Caco-2 (cell line): Measurements from ENCODE around the gene NFATC4. TPM values are rescaled to one million over a fixed set of nuclear protein-coding genes. Genes with fewer than 3 reads are reported as not detected.

Experiments used
- BruUV-seq: library from RNA; stranded (reverse); fragments of 400-500 nt; replicated peaks from 2 replicates; lab custom pipeline; 2021; lab: Mats Ljungman, UMichigan
- CTCF ChIA-PET: fragments of 300-600 bp; sonication (Branson Sonifier 250); formaldehyde crosslinking; loops from one replicate; lab custom pipeline; 2022; ENCODE audit warnings: antibody characterized with exemption; lab: Charles Lee
- POLR2A ChIA-PET: fragments of 300-600 bp; sonication (Branson Sonifier 250); formaldehyde crosslinking; loops from one replicate; lab custom pipeline; 2022; ENCODE audit warnings: antibody characterized with exemption; lab: Charles Lee
- DNase-seq, 2 experiments: peaks; one replicate each; pipeline versions ENCODE4 v3.0.0 to v3.0.0-alpha.2; 2020 to 2022
- H3K27me3 ChIP-seq: replicated peaks from 2 replicates; pipeline ENCODE4 v1.6.0; 2011; ENCODE audit warnings: low read length; ENCODE audit not compliant: control insufficient read depth, insufficient read depth
- H3K36me3 ChIP-seq: 2 replicates; pipeline ENCODE4 v1.5.1; 2011; ENCODE audit warnings: low read length; ENCODE audit not compliant: control insufficient read depth, insufficient read depth
- H3K4me1 ChIP-seq: fragments of 250-450 bp; sonication (Bioruptor Pico); 2 replicates; pipeline ENCODE4 v1.5.1; 2020; ENCODE audit warnings: mild to moderate bottlenecking
- H3K4me3 ChIP-seq: 2 replicates; pipeline ENCODE4 v1.5.1; 2011; ENCODE audit warnings: low read depth, mild to moderate bottlenecking, control low read depth, low read length
- H3K9me3 ChIP-seq: fragments of 250-450 bp; sonication (Bioruptor Pico); 2 replicates; pipeline ENCODE4 v1.5.1; 2020; ENCODE audit warnings: mild to moderate bottlenecking, moderate library complexity
- H3K27ac Mint-ChIP-seq: one replicate; pipeline ENCODE4 v1.8.0; 2022; ENCODE audit warnings: mixed read lengths; ENCODE audit not compliant: unreplicated experiment
- H3K27me3 Mint-ChIP-seq: one replicate; pipeline ENCODE4 v1.8.0; 2022; ENCODE audit warnings: mixed read lengths; ENCODE audit not compliant: insufficient read depth, unreplicated experiment
- H3K36me3 Mint-ChIP-seq: one replicate; pipeline ENCODE4 v1.8.0; 2022; ENCODE audit warnings: mild to moderate bottlenecking, mixed read lengths; ENCODE audit not compliant: insufficient read depth, unreplicated experiment
- H3K4me1 Mint-ChIP-seq: one replicate; pipeline ENCODE4 v1.8.0; 2022; ENCODE audit warnings: low read depth, mixed read lengths; ENCODE audit not compliant: unreplicated experiment
- H3K4me3 Mint-ChIP-seq: one replicate; pipeline ENCODE4 v1.8.0; 2022; ENCODE audit warnings: mild to moderate bottlenecking, moderate library complexity, mixed read lengths; ENCODE audit not compliant: unreplicated experiment
- H3K9me3 Mint-ChIP-seq: one replicate; pipeline ENCODE4 v1.8.0; 2022; ENCODE audit warnings: mixed read lengths; ENCODE audit not compliant: unreplicated experiment
- CTCF ChIP-seq, 2 experiments: fragments of 200-600 bp in 1 of 2; IDR thresholded peaks; 1 replicate in 1 of 2; 2 replicates in 1 of 2; pipeline versions ENCODE4 v1.5.1 to v1.8.0; 2011 to 2022; ENCODE audit warnings: antibody characterized with exemption in 1 of 2, control low read depth in 1 of 2, inconsistent platforms in 1 of 2, low read depth in 1 of 2, low read length in 1 of 2, mild to moderate bottlenecking in 1 of 2, moderate library complexity in 1 of 2; ENCODE audit not compliant: insufficient read depth in 1 of 2, severe bottlenecking in 1 of 2, unreplicated experiment in 1 of 2
- intact Hi-C: fragments of 100-400 bp; cut with micrococcal nuclease; formaldehyde crosslinking; loops from one replicate; pipeline ENCODE4 v1.10.0; 2022; ENCODE audit not compliant: unreplicated experiment
- total RNA-seq: library from RNA; stranded (reverse); gene quantifications from 2 replicates; pipeline ENCODE4 v1.2.3, GENCODE V29; 2022

Gene NFATC4
- total RNA-seq, 1 experiment from 2014 or later: 0.88 TPM

- Mint-ChIP-seq H3K27me3 (no peaks in the 10 kb centered on the region), H3K4me3 (no peak overlapping the region), H3K27ac (no peak overlapping the region), H3K36me3 (no peaks in the 10 kb centered on the region), H3K9me3 (no peaks in the 10 kb centered on the region), H3K4me1 (peaks cover 13% of the 10 kb centered on the region)
- ChIA-PET CTCF (interaction anchor here (1.1 to 1.7 kb wide), 2 partner anchors 53 to 70 kb away, joined by 3 to 11 read pairs; partner anchors contain the start of gene CIDEB), POLR2A (no interaction called here)
- intact Hi-C loops: no loop called here
- Histone ChIP-seq H3K9me3 (no peaks in the 10 kb centered on the region), H3K4me3 (no peak overlapping the region), H3K36me3 (no peaks in the 10 kb centered on the region), H3K4me1 (no peaks in the 10 kb centered on the region), H3K27me3 (no peaks in the 10 kb centered on the region)
- DNase-seq: no peak
- no TSS peak for BruUV-seq
- TF ChIP-seq CTCF (IDR thresholded peaks at IDR 0.05; ENCODE audit: insufficient read depth in 1 of 2, low read depth in 1 of 2, low read length in 1 of 2, severe bottlenecking in 1 of 2, unreplicated experiment in 1 of 2): no peak
Measured at GRCh38 chr14:24361326-24361725, 6.7 kb upstream of the NFATC4 start.

- CTCF ChIA-PET: interaction anchor here (1.0 to 1.7 kb wide), 3 partner anchors 54 to 80 kb away, joined by 3 to 11 read pairs (median 3); partner anchors contain the start of gene CIDEB
- POLR2A ChIA-PET: no interaction called here
- Mint-ChIP-seq H3K9me3 (no peaks in the 10 kb centered on the region), H3K27ac (no peak overlapping the region), H3K4me1 (peaks cover 13% of the 10 kb centered on the region), H3K36me3 (no peaks in the 10 kb centered on the region), H3K4me3 (no peak overlapping the region), H3K27me3 (no peaks in the 10 kb centered on the region)
- peaks cover 1% of the 10 kb centered on the region; the same call in 1 of the 2 replicates for H3K4me1 ChIP-seq
- H3K4me3 ChIP-seq: no peak overlapping the region
- no peaks in the 10 kb centered on the region for H3K9me3 ChIP-seq
- no peak for DNase-seq
- no TSS peak for BruUV-seq
- intact Hi-C loops: no loop called here
- no peak for TF ChIP-seq CTCF (IDR thresholded peaks at IDR 0.05; ENCODE audit: insufficient read depth in 1 of 2, low read depth in 1 of 2, low read length in 1 of 2, severe bottlenecking in 1 of 2, unreplicated experiment in 1 of 2)
- no peaks in the 10 kb centered on the region for H3K36me3 ChIP-seq
- H3K27me3 ChIP-seq: no peaks in the 10 kb centered on the region
Measured at GRCh38 chr14:24362241-24362960, 5.6 kb upstream of the NFATC4 start.

- POLR2A ChIA-PET: no interaction called here
- Mint-ChIP-seq H3K36me3 (no peaks in the 10 kb centered on the region), H3K4me1 (peaks cover 13% of the 10 kb centered on the region), H3K4me3 (no peak overlapping the region), H3K27me3 (no peaks in the 10 kb centered on the region), H3K9me3 (no peaks in the 10 kb centered on the region), H3K27ac (no peak overlapping the region)
- Histone ChIP-seq H3K9me3 (no peaks in the 10 kb centered on the region), H3K36me3 (no peaks in the 10 kb centered on the region), H3K4me1 (peaks cover 4% of the 10 kb centered on the region; the same call in 1 of the 2 replicates), H3K4me3 (no peak overlapping the region), H3K27me3 (no peaks in the 10 kb centered on the region)
- no peak for DNase-seq
- intact Hi-C loops: no loop called here
- no peak for TF ChIP-seq CTCF (IDR thresholded peaks at IDR 0.05; ENCODE audit: insufficient read depth in 1 of 2, low read depth in 1 of 2, low read length in 1 of 2, severe bottlenecking in 1 of 2, unreplicated experiment in 1 of 2)
- CTCF ChIA-PET: interaction anchor here (0.8 to 1.0 kb wide), 2 partner anchors 31 to 68 kb away, joined by 3 read pairs; no protein-coding TSS in a partner anchor
- BruUV-seq: no TSS peak
Measured at GRCh38 chr14:24363401-24363800, 4.6 kb upstream of the NFATC4 start.
